Measurements from ENCODE around the gene AEBP1.

GRCh38 chr7:44061645-44062179 is 42.4 kb upstream of the AEBP1 start:
- TF ChIP-seq CTCF (IDR thresholded peaks at IDR 0.05) (no peak), POLR2AphosphoS5 (IDR thresholded peaks at IDR 0.05) (no peak), POLR2A (IDR thresholded peaks at IDR 0.05) (no peak)
